NB4 (cell line): ENCODE results near the gene HEXIM2.

Experiments used
- CTCF ChIP-seq: IDR thresholded peaks from one replicate; pipeline ENCODE4 v1.5.1; 2012; ENCODE audit warnings: low read depth, low read length
- MAX ChIP-seq: IDR thresholded peaks from 2 replicates; pipeline ENCODE4 v1.6.1; 2011; ENCODE audit warnings: low read depth, low read length
- MYC ChIP-seq: IDR thresholded peaks from 2 replicates; pipeline ENCODE4 v1.6.1; 2011; ENCODE audit warnings: low read depth, low read length
- POLR2A ChIP-seq: IDR thresholded peaks from 2 replicates; pipeline ENCODE4 v1.6.1; 2011; ENCODE audit warnings: mild to moderate bottlenecking; ENCODE audit not compliant: insufficient read length; ENCODE audit errors: extremely low read depth

GRCh38 chr17:45146890-45147580, 14.6 kb upstream of the HEXIM2 start:
- TF ChIP-seq CTCF (no peak), POLR2A (peak; percentile 25), MYC (peak; percentile 44; the same call in 1 of the 2 replicates), MAX (no peak)
